ENCODE measurements around the gene SERAC1.
"Not testable (repeated sequence)": the region's sequence is repeated elsewhere in the genome, so short reads cannot be mapped to it uniquely, and the experiment has no call there.

DNA sequence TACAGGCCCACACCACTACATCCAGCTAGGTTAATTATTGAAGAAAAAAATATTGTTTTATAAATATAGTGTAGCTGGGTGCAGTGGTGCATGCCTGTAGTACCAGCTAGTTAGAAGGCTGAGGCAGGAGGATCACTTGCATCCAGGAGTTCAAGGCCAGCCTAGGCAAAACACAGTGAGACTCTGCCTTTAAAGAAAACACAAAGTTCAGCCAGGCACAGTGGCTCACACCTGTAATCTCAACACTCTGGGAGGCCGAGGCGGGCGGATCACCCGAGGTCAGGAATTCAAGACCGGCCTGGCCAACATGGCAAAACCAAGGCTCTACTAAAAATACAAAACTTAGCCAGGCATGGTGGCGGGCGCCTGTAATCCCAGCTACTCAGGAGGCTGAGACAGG, 16.0 kb downstream of the SERAC1 start:
- TF ChIP-seq, protein P1, sequence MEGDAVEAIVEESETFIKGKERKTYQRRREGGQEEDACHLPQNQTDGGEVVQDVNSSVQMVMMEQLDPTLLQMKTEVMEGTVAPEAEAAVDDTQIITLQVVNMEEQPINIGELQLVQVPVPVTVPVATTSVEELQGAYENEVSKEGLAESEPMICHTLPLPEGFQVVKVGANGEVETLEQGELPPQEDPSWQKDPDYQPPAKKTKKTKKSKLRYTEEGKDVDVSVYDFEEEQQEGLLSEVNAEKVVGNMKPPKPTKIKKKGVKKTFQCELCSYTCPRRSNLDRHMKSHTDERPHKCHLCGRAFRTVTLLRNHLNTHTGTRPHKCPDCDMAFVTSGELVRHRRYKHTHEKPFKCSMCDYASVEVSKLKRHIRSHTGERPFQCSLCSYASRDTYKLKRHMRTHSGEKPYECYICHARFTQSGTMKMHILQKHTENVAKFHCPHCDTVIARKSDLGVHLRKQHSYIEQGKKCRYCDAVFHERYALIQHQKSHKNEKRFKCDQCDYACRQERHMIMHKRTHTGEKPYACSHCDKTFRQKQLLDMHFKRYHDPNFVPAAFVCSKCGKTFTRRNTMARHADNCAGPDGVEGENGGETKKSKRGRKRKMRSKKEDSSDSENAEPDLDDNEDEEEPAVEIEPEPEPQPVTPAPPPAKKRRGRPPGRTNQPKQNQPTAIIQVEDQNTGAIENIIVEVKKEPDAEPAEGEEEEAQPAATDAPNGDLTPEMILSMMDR (IDR thresholded peaks at IDR 0.05) = not testable (repeated sequence)
- not testable (repeated sequence) for TF ChIP-seq POLR2AphosphoS5 (IDR thresholded peaks at IDR 0.05)

Measured in gastroesophageal sphincter (tissue), 3 donors.